Activated CD8-positive, alpha-beta memory T cell treated with anti-CD3 and anti-CD28 coated beads, Interleukin-2, amount 50 U/mL, for 24 hours (primary cell): ENCODE data around the gene GPRIN2.
"Not testable (repeated sequence)": the region's sequence is repeated elsewhere in the genome, so short reads cannot be mapped to it uniquely, and the experiment has no call there.

Source experiments
- DNase-seq: peaks from one replicate; pipeline ENCODE4 v3.0.0-alpha.2; 2020; ENCODE audit errors: extremely low read depth

GPRIN2 gene

DNA sequence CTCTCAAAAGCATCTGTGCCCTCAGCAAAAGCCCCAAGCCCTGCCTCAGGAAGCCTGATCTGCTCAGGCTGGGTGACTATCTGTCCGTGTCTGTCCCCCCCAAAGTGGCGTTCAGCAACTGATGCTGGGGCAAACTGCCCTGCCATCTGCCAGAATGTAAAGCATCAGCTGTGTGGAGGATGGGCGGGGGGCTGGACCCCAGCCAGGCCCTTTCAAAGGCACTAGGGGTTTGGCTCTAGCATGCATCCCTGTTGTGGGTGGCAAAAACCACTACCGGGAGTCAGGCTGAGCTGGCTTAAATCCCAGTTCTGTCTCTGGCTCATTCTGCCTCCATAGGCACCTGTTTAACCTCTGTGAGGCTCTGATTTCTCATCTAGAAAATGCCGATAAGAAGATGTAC is 35.5 kb downstream of the GPRIN2 start:
- DNase-seq = no peak

DNA sequence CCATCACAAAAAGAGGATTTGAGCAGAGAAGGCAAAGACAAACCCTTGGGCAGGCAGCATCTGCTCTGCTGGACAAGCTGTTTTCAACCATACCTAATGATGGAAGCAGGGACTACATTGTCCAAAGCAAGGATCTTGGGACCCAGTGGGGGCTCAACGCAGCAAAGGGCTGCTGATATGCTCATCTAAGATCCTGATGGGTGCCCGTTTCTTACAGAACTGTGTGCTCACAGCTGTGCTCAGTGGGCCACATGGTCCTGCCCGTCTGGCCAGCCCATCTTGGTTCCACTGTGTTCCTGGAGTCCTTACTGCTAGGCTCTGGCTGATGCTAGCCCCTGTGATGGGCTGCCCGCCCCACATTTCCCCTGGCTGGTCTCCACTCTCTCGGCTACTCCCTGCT is 36.1 kb downstream of the GPRIN2 start:
- DNase-seq = no peak

DNA sequence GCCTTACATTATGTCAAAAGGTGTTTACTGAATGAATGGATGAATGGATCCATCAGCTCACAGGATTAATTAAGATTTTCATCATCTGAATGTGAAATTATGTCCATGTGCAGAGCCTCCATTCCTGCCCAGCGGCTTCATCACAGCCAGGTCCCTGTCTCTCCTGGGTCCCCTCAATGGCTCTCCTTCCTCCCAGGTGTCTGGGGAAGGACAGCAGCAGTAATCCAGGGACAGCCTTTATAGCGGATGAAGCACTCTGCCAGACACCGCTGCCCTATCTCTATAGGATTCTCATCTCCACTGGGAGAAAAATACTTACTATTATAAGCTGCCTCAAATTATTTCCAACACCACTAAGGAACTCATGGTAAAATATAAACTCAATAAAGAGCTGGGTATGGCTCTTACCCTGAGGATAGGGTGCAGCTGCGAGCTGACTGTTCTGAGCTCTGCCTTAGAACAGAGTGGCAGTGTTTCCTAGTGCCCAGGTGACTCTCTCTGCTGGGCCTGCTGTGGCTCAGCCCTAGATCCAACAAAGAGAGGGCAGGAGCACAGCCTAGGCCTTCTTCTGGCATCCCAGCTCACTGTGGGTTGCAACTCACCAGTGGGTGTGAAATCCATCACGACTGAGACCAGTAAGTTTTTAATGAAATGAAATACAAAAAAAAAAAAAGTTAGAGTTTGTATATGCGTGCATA is 38.3 kb downstream of the GPRIN2 start:
- no peak for DNase-seq

DNA sequence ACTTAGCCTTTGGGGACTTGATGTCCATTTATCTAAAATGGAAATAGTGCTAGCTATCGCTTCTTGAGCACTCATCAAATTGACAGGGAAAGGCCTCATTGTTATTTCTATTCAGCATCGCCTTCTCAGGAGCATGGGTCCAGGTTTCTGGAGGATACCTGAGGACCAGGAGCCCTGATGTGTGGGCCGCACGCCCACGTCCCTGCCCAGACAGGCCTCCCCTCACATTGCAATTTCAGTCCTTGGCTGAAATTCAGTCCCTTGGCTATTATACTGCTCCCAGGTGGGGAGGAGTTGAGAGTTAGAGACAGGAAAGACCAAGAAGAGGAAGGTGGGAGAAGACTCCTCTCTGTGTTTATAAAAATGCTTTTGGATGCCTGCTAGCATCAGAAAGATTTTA is 38.9 kb downstream of the GPRIN2 start:
- no peak for DNase-seq

DNA sequence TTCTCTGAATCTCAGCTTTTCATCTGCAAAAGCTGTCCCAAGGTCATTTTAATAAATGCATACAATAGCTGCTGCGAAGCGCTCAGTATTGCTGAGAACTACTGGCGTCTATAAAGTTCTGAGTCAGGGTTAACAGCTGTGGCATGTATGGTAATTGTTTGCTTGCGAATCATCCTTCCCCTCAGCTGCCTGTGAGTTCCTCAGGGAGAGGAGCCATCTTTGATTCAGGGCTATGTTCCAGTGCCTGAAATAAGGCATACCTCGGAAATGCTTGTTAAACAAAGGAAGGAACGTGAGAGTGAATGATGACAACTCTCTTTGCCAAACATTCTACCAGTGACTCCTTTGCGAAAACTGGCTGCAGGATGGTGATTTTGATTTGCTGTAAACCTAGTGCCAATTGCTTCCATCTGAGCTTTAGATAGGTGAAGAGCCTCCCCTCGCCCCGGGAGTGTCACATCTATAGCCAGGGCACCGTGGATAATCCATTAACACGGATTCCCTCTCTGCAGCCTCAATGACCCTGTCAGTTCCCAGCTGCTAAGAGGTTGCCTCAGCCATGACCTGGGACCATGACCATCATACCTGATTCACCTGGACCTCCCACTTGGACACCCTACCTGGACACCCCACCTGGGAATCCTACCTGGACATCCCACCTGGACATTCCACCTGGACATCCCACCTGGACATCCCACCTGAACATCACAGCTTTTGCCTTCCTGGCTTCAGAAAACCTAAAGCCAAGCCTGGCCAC is 39.6 kb downstream of the GPRIN2 start:
- DNase-seq = no peak

DNA sequence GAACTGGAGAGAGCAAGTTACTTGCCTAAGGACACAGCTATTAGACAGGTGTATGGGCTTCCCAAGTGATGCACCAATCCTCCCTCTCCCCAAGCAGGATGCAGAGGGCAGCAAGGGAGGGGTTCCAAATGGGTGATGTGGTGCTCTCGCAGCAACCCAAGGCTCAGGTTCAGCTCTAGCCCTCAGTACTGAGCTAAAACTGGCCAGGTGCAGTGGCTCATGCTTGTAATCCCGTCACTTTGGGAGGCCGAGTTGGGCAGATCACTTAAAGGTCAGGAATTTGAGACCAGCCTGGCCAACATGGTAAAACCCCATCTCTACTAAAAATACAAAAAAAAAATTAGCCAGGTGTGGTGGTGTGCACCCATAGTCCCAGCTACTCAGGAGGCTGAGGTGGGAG is 40.7 kb downstream of the GPRIN2 start:
- DNase-seq = no peak

DNA sequence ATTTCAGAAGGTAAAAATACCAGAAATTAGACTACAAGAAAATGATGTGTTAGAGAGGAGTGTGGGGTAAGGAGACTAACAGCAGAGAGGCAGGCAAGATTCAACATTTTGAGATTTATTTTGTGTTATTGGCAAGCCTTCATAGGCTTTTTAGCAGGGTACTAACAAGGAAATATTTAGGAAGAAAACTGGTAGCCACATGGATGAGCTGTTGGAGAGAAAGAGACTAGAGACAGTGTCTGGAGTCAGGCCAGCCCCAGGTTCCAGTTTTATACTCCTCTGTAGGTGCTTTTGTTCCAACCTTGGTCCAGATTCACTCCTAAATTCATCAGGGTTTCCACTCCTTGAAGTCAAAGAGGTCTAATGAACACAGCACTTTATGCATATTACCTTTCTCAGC is 41.1 kb downstream of the GPRIN2 start:
- no peak for DNase-seq

DNA sequence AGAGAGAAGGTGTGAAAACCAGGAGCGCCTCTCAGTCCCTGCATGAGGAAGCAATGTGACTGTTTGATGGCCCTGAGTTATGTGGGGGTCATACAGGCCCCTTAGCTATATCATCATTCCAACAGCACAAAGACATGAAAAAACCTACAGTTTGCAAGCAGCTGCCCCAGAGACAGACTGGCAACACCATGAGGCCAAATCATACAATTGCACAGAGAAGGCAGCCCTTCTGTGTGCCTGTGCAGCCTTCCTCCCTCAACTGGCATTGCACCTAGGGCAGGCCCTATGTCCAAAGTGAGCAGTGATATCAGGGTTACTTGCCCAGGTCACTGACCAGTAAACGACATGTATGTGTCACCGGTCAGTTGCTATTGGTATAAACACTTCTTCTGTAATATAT is 41.6 kb downstream of the GPRIN2 start:
- DNase-seq = no peak

DNA sequence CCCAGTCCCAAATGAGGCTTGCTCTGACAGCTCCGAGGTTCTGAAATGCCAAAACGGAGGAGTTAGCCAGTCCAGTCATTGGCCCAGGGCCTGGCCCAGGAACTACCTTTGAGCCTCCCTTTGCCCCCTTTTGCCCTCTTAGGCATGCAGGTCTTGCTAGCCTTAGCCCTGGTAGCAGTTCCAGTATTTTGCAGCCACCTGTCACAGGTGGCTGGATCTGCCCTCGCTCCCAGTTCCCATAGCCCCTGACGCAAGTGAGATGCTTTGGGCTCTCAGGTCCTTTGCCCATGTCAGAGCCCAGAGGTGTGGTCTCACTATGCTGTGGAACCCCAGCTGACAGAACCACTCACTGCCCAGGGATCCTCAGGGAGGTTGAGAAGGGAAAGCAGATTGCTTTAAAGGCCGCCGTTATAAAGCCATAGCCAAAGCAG is 42.0 kb downstream of the GPRIN2 start:
- DNase-seq = no peak

DNA sequence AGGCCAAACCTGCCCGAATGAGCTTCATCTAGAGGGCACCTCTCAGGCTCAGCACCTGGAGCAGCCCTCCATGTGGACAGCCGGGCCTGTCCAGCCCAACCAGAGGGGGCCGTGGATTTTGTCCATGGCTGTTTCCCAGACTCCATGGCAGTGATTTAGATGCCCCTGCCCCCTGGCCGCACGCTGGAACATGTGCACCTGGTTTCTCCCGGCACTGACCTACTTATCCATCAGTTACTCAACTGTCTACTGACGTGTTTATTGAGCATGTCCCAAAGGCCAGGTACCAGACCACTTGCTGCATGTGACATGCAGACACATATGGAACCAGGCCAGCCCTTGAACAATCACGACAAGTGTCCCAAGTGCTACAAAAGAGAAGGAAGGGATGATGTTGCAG is 43.1 kb downstream of the GPRIN2 start:
- not testable (repeated sequence) for DNase-seq

DNA sequence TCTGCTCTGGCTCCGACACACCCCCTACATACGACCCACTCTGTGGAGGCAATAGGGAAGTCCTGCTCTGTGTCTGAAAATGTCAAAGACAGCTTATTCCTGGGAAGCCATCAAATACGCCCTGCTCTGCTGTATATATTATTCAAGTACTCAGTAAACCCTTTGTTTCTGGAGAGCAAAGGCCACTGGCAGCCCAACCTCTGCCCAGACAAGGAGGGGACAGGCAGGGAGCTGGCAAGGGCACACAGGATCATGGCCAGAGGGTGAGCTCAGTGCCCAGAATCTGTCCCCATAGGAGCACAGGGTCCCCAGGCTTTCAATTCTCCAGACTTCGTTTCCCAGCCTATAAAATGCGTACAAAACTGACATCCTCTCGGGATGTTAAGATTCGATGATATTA is 43.7 kb downstream of the GPRIN2 start:
- DNase-seq = not testable (repeated sequence)

DNA sequence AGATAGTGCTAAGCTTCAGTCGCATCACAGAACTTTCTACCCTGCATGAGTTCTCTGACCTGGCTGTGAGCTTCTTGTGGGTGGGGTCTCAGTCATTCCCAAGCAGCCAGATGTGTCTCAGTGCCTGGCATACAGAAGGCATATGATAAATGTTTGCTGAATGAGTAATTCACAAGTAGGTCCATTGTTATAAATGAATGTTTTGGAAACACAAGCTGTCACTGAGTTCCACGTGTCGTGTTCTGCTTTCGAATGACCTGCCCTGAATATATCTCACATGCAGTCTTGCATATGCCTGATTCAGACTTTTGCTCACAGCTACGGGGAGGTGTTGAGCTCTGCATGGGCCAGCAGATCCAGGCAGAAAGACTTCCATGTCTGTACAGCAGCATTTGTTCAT is 44.5 kb downstream of the GPRIN2 start:
- DNase-seq = not testable (repeated sequence)
